Measurements from ENCODE around the gene RHCG.

The RHCG gene

GRCh38 chr15:89502867-89503595, 6.6 kb upstream of the RHCG start:
- no peak for DNase-seq

GRCh38 chr15:89501646-89502045, 5.3 kb upstream of the RHCG start:
- no peak for DNase-seq

- no peak for DNase-seq
Measured at GRCh38 chr15:89500397-89501270, 4.3 kb upstream of the RHCG start.

- no peak for DNase-seq
Measured at GRCh38 chr15:89499156-89499555, 2.8 kb upstream of the RHCG start.

- DNase-seq = no peak
Measured at GRCh38 chr15:89498574-89498906, 2.2 kb upstream of the RHCG start.

- DNase-seq = no peak
Measured at GRCh38 chr15:89497231-89497630, 848 bp upstream of the RHCG start.

- no peak for DNase-seq
Measured at GRCh38 chr15:89495638-89496145, 691 bp downstream of the RHCG start.

GRCh38 chr15:89494941-89495637, 1.3 kb downstream of the RHCG start:
- no peak for DNase-seq

- DNase-seq = no peak
Measured at GRCh38 chr15:89494031-89494430, 2.4 kb downstream of the RHCG start.

GRCh38 chr15:89492934-89493631, 3.3 kb downstream of the RHCG start:
- no peak for DNase-seq

GRCh38 chr15:89492111-89492641, 4.2 kb downstream of the RHCG start:
- DNase-seq = peak; percentile 65

GRCh38 chr15:89490814-89491315, 5.5 kb downstream of the RHCG start:
- DNase-seq = no peak

GRCh38 chr15:89490081-89490813, 6.1 kb downstream of the RHCG start:
- DNase-seq = no peak

GRCh38 chr15:89489376-89489775, 7.0 kb downstream of the RHCG start:
- DNase-seq = no peak

- no peak for DNase-seq
Measured at GRCh38 chr15:89487791-89488190, 8.6 kb downstream of the RHCG start.

- DNase-seq = no peak
Measured at GRCh38 chr15:89486726-89487050, 9.7 kb downstream of the RHCG start.

- DNase-seq = no peak
Measured at GRCh38 chr15:89483079-89483478, 13.3 kb downstream of the RHCG start.

GRCh38 chr15:89482139-89482538, 14.2 kb downstream of the RHCG start:
- DNase-seq = no peak

- DNase-seq = no peak
Measured at GRCh38 chr15:89480505-89480904, 15.9 kb downstream of the RHCG start.

GRCh38 chr15:89479173-89479572, 17.2 kb downstream of the RHCG start:
- DNase-seq = no peak

- no peak for DNase-seq
Measured at GRCh38 chr15:89477411-89478242, 18.8 kb downstream of the RHCG start.
